K562 (cell line): ENCODE measurements around the gene LMBRD1. TPM values are rescaled to one million over a fixed set of nuclear protein-coding genes. Genes with fewer than 3 reads are reported as not detected.

Source experiments
- ATAC-seq: fragments of 200-7000 bp; cut with Tn5 transposase; 3 replicates; pipeline ENCODE4 v1.9.1; 2020; ENCODE audit warnings: moderate library complexity
- BruUV-seq: library from RNA; stranded (reverse); fragments of 400-500 nt; replicated peaks from 2 replicates; lab custom pipeline; 2021; lab: Mats Ljungman, UMichigan
- CTCF ChIA-PET: fragments of 300-600 bp; formaldehyde crosslinking; extraction: SDS; loops from one replicate; lab custom pipeline; 2021; ENCODE audit warnings: low intra/inter-chr PET ratio; lab: Yijun Ruan, JAX
- POLR2A ChIA-PET: fragments of 300-600, 350-650 bp; sonication (Branson Sonifier 250); formaldehyde crosslinking; extraction: SDS; loops from one replicate; lab custom pipeline; 2021; ENCODE audit warnings: antibody characterized with exemption, inconsistent platforms; lab: Yijun Ruan, JAX
- DNase-seq, 4 experiments: peaks; one replicate each; pipeline versions ENCODE4 v3.0.0 to v3.0.0-alpha.2; 2011 to 2018; ENCODE audit warnings: low spot score in 3 of 4, mixed read lengths in 3 of 4; ENCODE audit errors: extremely low read depth in 1 of 4
- FAIRE-seq: peaks from 2 replicates; lab custom pipeline; 2011; peaks lifted over from hg19 to GRCh38; lab: Jason Lieb, UNC
- H2AFZ ChIP-seq: 2 replicates; pipeline ENCODE4 v1.6.0; 2011; ENCODE audit warnings: low read depth, low read length, control low read depth, inconsistent platforms
- H3K27ac ChIP-seq: fragments of 200-600 bp; 3 replicates; pipeline ENCODE4 v1.8.0; 2011; ENCODE audit warnings: low read depth, mild to moderate bottlenecking, control low read depth, inconsistent platforms, low read length, moderate library complexity, mixed read lengths; ENCODE audit errors: extremely low read depth
- H3K27me3 ChIP-seq, 2 experiments: fragments of 300-600 bp in 1 of 2; 2 replicates in 1 of 2; 3 replicates in 1 of 2; pipeline versions ENCODE4 v1.6.0 to v1.8.0; 2011; ENCODE audit warnings: inconsistent platforms in 2 of 2, low read length in 2 of 2, mild to moderate bottlenecking in 1 of 2, mixed read lengths in 1 of 2, moderate library complexity in 1 of 2; ENCODE audit not compliant: control insufficient read depth in 2 of 2, insufficient read depth in 2 of 2
- H3K36me3 ChIP-seq: fragments of 300-600 bp; 3 replicates; pipeline ENCODE4 v1.8.0; 2011; ENCODE audit warnings: mild to moderate bottlenecking, low read length, inconsistent platforms; ENCODE audit not compliant: control insufficient read depth, insufficient read depth
- H3K4me1 ChIP-seq, 2 experiments: fragments of 200-600 bp in 1 of 2; replicated peaks in 1 of 2; 2 replicates in 1 of 2; 3 replicates in 1 of 2; pipeline versions ENCODE4 v1.5.1 to v1.8.0; 2011; ENCODE audit warnings: inconsistent platforms in 2 of 2, low read length in 2 of 2, mild to moderate bottlenecking in 1 of 2, mixed read lengths in 1 of 2, moderate library complexity in 1 of 2; ENCODE audit not compliant: control insufficient read depth in 2 of 2, insufficient read depth in 2 of 2
- H3K4me2 ChIP-seq: 2 replicates; pipeline ENCODE4 v1.6.1; 2011; ENCODE audit warnings: low read length, control low read depth, inconsistent platforms, mixed read lengths; ENCODE audit not compliant: insufficient read depth
- H3K4me3 ChIP-seq: fragments of 200-600 bp; sonication (generic), shearing (Covaris generic); 2 replicates; pipeline ENCODE4 v1.5.1; 2016; ENCODE audit warnings: control low read depth, inconsistent platforms
- H3K79me2 ChIP-seq: fragments of 200-600 bp; 3 replicates; pipeline ENCODE4 v1.8.0; 2011; ENCODE audit warnings: low read length, inconsistent platforms; ENCODE audit not compliant: control insufficient read depth, insufficient read depth
- H3K9ac ChIP-seq, 2 experiments: 2 replicates each; pipeline versions ENCODE4 v1.6.0 to v1.6.1; 2011; ENCODE audit warnings: low read depth in 2 of 2, low read length in 2 of 2, control low read depth in 1 of 2, inconsistent platforms in 1 of 2, mild to moderate bottlenecking in 1 of 2, mixed read lengths in 1 of 2; ENCODE audit not compliant: insufficient read depth in 1 of 2
- H3K9me1 ChIP-seq: one replicate; pipeline ENCODE4 v1.6.0; 2011; ENCODE audit warnings: inconsistent platforms, mild to moderate bottlenecking, low read length, moderate library complexity; ENCODE audit not compliant: control insufficient read depth, insufficient read depth
- H3K9me3 ChIP-seq: replicated peaks from 2 replicates; pipeline ENCODE4 v1.5.1; 2011; ENCODE audit warnings: low read depth, low read length, inconsistent platforms; ENCODE audit not compliant: control insufficient read depth, insufficient read depth
- H4K20me1 ChIP-seq: replicated peaks from 2 replicates; pipeline ENCODE4 v1.6.1; 2011; ENCODE audit warnings: low read length, inconsistent platforms, mixed read lengths; ENCODE audit not compliant: control insufficient read depth, insufficient read depth
- PYGO2 ChIP-seq: fragments of 450-650 bp; IDR thresholded peaks from 2 replicates; pipeline ENCODE4 v1.6.1; 2016; ENCODE audit warnings: mild to moderate bottlenecking, missing genetic modification characterization, moderate library complexity, missing compliant biosample characterization
- RFX5 ChIP-seq: IDR thresholded peaks from 2 replicates; pipeline ENCODE4 v1.6.1; 2011; ENCODE audit warnings: low read depth, mild to moderate bottlenecking, improper control_type of control experiment, low read length
- TAF1 ChIP-seq: IDR thresholded peaks from 2 replicates; pipeline ENCODE4 v1.6.1; 2011; ENCODE audit warnings: mild to moderate bottlenecking, low read length, moderate library complexity; ENCODE audit not compliant: insufficient read depth, control insufficient read depth, severe bottlenecking; ENCODE audit errors: extremely low read depth
- TAF15 ChIP-seq: fragments of 200-400 bp; formaldehyde crosslinking; IDR thresholded peaks from 2 replicates; pipeline ENCODE4 v1.6.1; 2017; ENCODE audit warnings: mild to moderate bottlenecking, low read depth, low read length, moderate library complexity
- ZNF316 ChIP-seq: fragments of 450-650 bp; IDR thresholded peaks from 2 replicates; pipeline ENCODE4 v1.6.1; 2016
- WGBS: fragments of 100-300 bp; shearing (Covaris generic); methylation state at CpG from one replicate; pipeline ENCODE4 v1.1.6; 2016; ENCODE audit warnings: low coverage, mixed read lengths; ENCODE audit not compliant: insufficient coverage; ENCODE audit errors: missing lambda C conversion rate; 5-methylcytosine and 5-hydroxymethylcytosine counted together
- in situ Hi-C: fragments of 300-500 bp; cut with MboI; formaldehyde crosslinking; loops from 4 replicates; pipeline ENCODE4 v1.15.0; 2018; ENCODE audit warnings: inconsistent platforms, mixed read lengths
- intact Hi-C: fragments of 100-400 bp; cut with micrococcal nuclease; formaldehyde crosslinking; loops from 2 replicates; pipeline ENCODE4 v1.14.2; 2022
- polyA plus RNA-seq, 8 experiments: library from polyadenylated mRNA; depleted of rRNA in 4 of 8; stranded (reverse) in 5 of 8; unstranded in 3 of 8; fragments of >200 nt; fragmentation: Nextera tagmentation in 2 of 8; fragmentation: Illumina TruSeq in 1 of 8; extraction: Ambion mirVana in 2 of 8; extraction: Trizol in 1 of 8; gene quantifications; 2 replicates each; pipeline versions ENCODE4 v1.2.1 to v1.2.3, GENCODE V29; 2011 to 2014; ENCODE audit warnings: inconsistent platforms in 1 of 8, missing spikeins in 1 of 8
- total RNA-seq, 7 experiments: library from RNA; depleted of rRNA in 6 of 7; stranded (reverse); fragments of >200 nt in 6 of 7; fragmentation: Illumina TruSeq in 2 of 7; extraction: Trizol in 2 of 7; gene quantifications; 2 replicates each; pipeline versions ENCODE4 v1.2.1 to v1.2.3, GENCODE V29; 2011 to 2021; ENCODE audit warnings: low replicate concordance in 1 of 7
- TF ChIP-seq, protein P1 (sequence below): fragments of 200-800 bp; sonication (Bioruptor generic); IDR thresholded peaks from 2 replicates; pipeline ENCODE4 v1.6.1; 2016; ENCODE audit warnings: missing genetic modification characterization, missing compliant biosample characterization

LMBRD1 gene
- total and polyA plus RNA-seq, 9 of the 15 experiments (the other 6 are each of a cell fraction or from before 2014, with no cell fraction given): 14.0 to 85.2 (median 26.5) TPM

DNA sequence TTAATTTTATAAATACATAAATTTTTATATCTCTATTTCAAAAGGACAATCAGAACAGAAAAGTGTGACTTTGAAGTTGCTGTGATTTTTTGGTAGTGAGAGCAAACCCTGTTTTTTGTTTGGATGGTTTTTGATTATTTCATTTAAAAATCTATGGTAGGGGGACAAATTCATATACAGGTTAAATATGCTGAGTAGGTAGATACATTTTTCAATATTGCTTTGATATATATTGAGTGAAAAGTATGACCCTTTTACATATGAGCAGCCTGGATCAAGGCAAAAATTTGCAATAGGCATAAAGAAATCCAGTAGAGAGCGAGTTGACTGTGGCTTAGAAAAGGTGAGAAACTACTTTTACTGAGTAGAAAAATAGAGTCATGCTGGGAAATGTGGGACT, 132.3 kb downstream of the LMBRD1 start:
- no peak for FAIRE-seq

More for the DNA sequence above, 132.3 kb downstream of the LMBRD1 start:
- no TSS peak for BruUV-seq
- Histone ChIP-seq H3K9ac (no peak overlapping the region), H3K4me1 (no peaks in the 10 kb centered on the region), H3K4me3 (no peak overlapping the region), H3K36me3 (no peaks in the 10 kb centered on the region), H3K9me3 (no peaks in the 10 kb centered on the region), H3K9me1 (no peaks in the 10 kb centered on the region), H2AFZ (no peak overlapping the region), H3K4me2 (no peak overlapping the region), H3K27ac (no peak overlapping the region), H4K20me1 (no peaks in the 10 kb centered on the region), H3K27me3 (no peaks in the 10 kb centered on the region), H3K79me2 (no peaks in the 10 kb centered on the region)
- WGBS: 0% methylated on average over 1 of the region's 1 CpG
- in situ Hi-C loops: no loop called here
- TF ChIP-seq TAF15 (no peak), TAF1 (no peak), PYGO2 (no peak), ZNF316 (peak; percentile 53), RFX5 (no peak)
- TF ChIP-seq, protein P1, sequence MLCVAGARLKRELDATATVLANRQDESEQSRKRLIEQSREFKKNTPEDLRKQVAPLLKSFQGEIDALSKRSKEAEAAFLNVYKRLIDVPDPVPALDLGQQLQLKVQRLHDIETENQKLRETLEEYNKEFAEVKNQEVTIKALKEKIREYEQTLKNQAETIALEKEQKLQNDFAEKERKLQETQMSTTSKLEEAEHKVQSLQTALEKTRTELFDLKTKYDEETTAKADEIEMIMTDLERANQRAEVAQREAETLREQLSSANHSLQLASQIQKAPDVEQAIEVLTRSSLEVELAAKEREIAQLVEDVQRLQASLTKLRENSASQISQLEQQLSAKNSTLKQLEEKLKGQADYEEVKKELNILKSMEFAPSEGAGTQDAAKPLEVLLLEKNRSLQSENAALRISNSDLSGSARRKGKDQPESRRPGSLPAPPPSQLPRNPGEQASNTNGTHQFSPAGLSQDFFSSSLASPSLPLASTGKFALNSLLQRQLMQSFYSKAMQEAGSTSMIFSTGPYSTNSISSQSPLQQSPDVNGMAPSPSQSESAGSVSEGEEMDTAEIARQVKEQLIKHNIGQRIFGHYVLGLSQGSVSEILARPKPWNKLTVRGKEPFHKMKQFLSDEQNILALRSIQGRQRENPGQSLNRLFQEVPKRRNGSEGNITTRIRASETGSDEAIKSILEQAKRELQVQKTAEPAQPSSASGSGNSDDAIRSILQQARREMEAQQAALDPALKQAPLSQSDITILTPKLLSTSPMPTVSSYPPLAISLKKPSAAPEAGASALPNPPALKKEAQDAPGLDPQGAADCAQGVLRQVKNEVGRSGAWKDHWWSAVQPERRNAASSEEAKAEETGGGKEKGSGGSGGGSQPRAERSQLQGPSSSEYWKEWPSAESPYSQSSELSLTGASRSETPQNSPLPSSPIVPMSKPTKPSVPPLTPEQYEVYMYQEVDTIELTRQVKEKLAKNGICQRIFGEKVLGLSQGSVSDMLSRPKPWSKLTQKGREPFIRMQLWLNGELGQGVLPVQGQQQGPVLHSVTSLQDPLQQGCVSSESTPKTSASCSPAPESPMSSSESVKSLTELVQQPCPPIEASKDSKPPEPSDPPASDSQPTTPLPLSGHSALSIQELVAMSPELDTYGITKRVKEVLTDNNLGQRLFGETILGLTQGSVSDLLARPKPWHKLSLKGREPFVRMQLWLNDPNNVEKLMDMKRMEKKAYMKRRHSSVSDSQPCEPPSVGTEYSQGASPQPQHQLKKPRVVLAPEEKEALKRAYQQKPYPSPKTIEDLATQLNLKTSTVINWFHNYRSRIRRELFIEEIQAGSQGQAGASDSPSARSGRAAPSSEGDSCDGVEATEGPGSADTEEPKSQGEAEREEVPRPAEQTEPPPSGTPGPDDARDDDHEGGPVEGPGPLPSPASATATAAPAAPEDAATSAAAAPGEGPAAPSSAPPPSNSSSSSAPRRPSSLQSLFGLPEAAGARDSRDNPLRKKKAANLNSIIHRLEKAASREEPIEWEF (CRISPR knock-in tag): no peak
- DNase-seq: no peak
- no peak for ATAC-seq
- ChIA-PET POLR2A (no interaction called here), CTCF (no interaction called here)
- intact Hi-C loops: no loop called here
